ENCODE measurements around the gene RELN.

DNA sequence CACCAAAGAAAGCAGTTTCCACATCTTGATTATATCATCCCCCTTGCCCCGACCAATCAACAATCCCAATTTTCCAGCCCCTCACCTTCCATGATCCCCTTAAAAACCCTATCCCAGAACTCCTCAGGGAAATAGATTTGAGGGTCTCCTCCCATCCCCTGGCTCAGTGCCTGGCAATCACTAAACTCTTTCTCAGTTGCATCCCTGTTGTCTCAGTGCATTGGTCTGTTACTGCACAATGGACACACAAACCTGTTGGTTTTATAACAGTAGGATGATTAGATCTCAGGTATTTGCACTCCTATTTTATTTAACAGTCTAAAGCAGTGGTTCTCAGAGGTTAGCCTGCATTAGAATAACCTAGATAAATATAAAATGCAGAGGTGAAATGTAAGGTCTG lies 45.2 kb upstream of the RELN start:
- TF ChIP-seq EZH2phosphoT487 (IDR thresholded peaks at IDR 0.05; ENCODE audit: borderline replicate concordance, low read length): no peak
- TF ChIP-seq, protein P1, sequence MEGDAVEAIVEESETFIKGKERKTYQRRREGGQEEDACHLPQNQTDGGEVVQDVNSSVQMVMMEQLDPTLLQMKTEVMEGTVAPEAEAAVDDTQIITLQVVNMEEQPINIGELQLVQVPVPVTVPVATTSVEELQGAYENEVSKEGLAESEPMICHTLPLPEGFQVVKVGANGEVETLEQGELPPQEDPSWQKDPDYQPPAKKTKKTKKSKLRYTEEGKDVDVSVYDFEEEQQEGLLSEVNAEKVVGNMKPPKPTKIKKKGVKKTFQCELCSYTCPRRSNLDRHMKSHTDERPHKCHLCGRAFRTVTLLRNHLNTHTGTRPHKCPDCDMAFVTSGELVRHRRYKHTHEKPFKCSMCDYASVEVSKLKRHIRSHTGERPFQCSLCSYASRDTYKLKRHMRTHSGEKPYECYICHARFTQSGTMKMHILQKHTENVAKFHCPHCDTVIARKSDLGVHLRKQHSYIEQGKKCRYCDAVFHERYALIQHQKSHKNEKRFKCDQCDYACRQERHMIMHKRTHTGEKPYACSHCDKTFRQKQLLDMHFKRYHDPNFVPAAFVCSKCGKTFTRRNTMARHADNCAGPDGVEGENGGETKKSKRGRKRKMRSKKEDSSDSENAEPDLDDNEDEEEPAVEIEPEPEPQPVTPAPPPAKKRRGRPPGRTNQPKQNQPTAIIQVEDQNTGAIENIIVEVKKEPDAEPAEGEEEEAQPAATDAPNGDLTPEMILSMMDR (conservative IDR thresholded peaks at IDR 0.05; ENCODE audit: low read depth, low read length): no peak
